A673 (cell line): ENCODE data around the gene SLC22A25.

ENCODE experiments used
- EZH2 ChIP-seq: fragments of 200-600 bp; sonication (generic); IDR thresholded peaks from 2 replicates; pipeline ENCODE4 v1.6.1; 2017; ENCODE audit warnings: borderline replicate concordance, low read depth, mild to moderate bottlenecking, mixed read lengths, antibody characterized with exemption, low read length; ENCODE audit not compliant: poor library complexity, severe bottlenecking
- TF ChIP-seq, protein P1 (sequence below): fragments of 300-800, 200-600 bp; sonication (generic); conservative IDR thresholded peaks from 2 replicates; pipeline ENCODE4 v1.5.1; 2017; ENCODE audit warnings: low read depth, mild to moderate bottlenecking, antibody characterized with exemption, low read length, moderate library complexity, mixed read lengths

GRCh38 chr11:63243533-63243932 is at the start of gene SLC22A25:
- TF ChIP-seq, protein P1, sequence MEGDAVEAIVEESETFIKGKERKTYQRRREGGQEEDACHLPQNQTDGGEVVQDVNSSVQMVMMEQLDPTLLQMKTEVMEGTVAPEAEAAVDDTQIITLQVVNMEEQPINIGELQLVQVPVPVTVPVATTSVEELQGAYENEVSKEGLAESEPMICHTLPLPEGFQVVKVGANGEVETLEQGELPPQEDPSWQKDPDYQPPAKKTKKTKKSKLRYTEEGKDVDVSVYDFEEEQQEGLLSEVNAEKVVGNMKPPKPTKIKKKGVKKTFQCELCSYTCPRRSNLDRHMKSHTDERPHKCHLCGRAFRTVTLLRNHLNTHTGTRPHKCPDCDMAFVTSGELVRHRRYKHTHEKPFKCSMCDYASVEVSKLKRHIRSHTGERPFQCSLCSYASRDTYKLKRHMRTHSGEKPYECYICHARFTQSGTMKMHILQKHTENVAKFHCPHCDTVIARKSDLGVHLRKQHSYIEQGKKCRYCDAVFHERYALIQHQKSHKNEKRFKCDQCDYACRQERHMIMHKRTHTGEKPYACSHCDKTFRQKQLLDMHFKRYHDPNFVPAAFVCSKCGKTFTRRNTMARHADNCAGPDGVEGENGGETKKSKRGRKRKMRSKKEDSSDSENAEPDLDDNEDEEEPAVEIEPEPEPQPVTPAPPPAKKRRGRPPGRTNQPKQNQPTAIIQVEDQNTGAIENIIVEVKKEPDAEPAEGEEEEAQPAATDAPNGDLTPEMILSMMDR: no peak
- TF ChIP-seq EZH2: no peak
